ENCODE measurements around the gene ST6GALNAC4.

The ST6GALNAC4 gene, protein sequence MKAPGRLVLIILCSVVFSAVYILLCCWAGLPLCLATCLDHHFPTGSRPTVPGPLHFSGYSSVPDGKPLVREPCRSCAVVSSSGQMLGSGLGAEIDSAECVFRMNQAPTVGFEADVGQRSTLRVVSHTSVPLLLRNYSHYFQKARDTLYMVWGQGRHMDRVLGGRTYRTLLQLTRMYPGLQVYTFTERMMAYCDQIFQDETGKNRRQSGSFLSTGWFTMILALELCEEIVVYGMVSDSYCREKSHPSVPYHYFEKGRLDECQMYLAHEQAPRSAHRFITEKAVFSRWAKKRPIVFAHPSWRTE

DNA sequence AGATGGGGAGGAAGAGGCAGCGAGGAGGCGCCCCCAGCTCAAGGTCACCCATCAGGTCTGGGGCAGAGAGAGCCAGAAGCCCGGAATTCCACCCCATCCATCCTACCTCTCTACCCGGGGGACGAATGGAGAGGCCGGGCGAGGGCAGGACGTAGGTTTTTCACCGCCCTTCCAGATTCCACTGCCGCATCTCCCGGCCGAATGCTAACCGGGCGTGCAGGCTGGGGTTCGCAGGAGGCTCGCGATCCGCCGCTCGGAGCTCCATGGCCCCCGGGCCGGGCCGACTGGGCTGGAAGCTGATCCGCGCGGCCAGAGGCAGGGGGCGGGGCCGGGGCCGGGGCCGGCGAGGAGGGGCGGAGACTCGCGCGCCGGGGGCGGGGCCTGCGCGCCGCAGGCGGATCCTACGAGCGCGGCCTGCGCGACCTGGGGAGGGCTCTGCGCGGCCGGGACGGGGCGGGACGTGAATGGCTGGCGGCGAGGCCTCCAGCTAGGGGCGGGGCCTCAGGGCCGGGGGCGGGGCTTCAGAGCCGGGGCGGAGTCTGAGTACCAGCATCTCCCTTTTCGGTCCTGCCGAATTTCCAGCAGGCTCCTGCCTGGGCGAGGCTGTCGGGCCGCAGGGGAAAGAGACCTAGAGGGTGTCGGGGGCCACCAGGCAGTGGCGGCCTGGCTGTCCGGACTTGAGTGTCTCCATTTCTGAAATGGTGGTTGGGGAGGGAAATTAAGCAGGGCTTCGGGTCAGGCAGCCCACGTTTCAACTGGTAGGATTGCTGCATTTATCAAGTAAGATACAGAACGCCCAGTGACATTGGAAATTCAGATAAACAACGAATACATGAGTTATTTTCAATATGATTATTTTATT, at the start of gene ST6GALNAC4:
TSS of gene ST6GALNAC4 (minus strand) at position 322 of the 862 bp plus-strand sequence. CDS start 622 bp downstream, outside the sequence.
- DNase-seq: peak; percentile 94 to 96

DNA sequence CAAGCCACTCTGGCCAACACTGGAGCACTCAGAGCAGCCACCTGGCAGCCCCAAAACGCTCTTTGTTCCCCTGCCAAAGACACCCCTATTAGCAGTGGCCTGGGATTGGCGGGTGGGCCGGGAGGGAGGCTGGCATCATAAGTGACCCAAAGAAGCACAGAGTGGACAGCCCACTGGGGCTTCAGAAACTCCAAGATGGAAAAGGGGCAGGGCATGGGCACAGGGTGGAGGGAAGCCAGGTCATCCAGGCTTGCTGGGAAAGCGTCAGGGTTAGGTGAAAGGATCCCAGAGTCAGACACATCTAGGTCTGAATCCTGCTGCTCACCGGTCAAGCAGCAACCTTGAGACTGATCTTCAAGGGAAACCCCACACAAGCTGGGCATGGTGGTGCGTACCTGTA, 49.1 kb upstream of the ST6GALNAC4 start:
- DNase-seq: no peak

DNA sequence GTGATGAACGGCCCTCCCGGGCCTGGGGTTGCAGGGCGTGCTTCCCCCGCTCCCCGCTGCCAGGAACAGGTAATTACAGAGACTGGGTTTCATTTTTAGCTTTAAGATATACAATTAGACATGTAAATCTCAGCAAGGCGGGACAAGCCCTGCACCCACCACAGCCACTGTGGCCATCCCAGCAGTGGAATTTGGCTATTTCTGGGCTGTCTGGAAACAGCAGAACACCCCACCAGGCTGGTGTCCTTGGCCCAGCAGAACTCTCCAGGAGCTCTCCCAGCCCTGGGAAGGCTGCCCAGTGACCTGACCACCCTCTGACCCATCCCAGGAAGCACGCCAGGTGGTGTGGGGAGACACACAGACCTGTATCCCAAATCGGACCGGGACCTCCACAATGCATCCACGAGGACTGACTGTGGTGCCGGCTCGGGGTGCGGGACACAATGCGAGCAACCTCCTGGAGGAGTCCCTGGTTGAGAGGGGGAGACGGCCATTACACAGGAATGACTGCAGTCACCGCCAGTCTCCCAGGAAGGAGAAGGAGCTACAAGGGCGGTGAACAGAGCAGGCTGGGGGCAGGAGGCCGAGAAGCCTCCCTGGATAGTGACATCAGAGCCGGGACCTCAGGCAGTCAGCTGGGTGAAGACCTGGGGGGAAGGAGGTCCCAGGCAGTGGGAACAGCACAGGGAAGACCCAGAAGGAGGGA, 46.7 kb upstream of the ST6GALNAC4 start:
- DNase-seq: no peak

DNA sequence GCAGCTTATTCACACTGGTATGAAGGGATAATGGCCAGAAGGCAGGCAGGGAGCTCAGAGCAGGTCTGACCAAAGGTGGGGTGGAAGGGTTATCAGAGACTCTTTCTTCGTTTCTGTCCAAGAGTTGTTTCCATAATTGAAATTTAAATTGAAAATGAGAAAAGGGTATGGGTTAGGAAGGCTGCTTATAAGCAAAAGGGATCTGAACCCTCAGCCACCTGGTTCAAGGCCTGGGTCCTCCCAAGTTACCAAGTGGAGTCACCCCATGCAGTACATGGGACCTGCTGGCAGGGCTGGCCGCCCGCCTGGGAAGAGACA, 46.2 kb upstream of the ST6GALNAC4 start:
- no peak for DNase-seq

DNA sequence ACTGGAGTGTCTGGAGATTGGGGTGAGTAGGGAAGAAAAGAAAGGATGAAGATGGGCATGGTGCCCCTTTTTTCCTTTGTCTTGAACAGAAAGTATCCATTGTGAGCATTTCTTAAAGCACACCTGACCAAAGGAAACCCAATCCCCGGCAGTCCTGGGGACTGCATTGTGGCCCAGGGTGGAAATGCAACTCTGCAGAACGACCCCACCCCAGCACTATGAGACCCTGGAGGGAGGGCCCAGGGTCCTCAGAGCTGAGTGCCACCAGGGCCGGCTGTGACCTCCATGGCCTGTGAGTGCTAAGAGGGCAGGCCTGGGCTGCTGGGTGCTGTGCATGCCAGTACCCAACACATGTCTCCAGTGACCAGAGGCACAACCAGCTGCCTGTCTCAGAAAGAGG, 45.4 kb upstream of the ST6GALNAC4 start:
- DNase-seq: no peak

DNA sequence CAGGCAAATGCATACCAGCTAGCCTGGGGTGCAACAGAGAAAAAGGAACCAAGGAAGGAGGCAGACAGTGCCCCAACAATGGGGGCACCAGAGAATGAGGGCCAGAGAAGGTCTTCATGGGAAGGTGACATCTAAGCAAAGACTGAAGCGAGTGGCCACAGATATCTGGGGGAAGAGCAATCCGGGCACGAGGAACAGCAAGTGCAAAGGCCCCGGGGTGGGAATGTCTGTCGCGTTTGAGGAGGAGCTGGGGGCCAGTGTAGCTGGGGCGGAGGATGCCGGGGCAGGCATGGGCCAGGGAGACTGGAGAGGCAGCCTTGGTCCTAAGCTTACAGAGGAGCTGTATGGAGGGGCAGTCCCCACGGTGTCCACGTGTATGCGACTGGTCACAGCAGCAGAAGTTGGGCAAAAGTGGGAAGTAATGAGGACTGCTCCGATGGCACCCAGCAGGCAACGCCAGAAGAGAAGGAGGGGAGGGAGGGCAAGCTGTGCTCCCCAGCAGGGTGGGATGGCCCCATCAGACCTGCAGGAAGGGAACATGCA, 44.8 kb upstream of the ST6GALNAC4 start:
- DNase-seq: no peak

DNA sequence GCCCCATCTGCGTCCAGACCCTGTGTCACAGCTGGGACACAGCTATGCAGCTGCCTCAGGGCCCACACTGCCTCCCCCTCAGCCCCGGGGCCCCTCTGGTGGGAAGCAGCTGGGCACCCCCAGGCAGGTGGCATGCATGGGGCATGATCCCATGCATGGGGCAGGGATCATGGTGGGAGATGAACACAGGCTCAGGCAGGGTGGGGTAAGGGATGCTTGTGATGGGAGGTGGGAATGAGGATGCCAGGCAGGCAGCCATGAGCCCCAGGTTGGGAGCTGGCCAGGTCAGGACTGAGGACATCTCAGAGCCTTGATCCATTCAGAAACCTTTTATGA, 44.3 kb upstream of the ST6GALNAC4 start:
- DNase-seq: no peak

DNA sequence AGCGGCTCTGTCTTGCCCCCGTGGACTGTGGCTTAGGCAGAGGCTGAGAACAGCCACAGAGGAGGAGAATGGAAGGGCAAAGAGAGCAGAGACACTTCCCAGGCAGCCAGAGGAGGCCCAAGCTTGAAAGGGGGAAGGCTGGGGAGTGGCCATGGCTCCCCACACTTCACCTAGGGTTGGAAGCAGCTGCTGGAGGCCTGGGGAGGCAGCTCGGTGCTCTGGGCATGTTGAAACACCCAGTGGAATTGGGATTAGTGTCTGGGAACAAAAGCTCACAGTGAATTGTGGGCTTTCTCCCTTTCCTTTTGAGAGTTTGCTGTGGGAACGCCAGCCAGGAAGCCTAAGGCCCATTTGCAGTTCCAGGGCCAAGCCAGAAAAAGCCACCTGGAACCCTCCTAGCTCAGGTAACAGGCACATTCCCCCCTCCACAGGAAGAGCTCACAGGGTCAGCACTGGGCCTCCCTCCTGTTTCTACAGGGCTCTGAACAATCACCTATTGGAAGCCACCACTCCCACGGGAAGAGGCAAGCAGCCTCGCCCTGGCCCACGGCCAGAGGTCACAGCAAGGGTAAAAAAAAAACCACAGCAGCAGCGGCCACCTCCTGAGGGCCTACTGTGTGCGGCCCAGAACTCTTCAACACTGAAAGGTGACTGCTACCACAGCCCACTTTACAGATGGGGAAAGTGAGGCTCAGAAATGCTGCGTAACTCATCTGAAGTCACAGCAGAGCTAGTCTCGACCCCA, 43.7 kb upstream of the ST6GALNAC4 start:
- no peak for DNase-seq

DNA sequence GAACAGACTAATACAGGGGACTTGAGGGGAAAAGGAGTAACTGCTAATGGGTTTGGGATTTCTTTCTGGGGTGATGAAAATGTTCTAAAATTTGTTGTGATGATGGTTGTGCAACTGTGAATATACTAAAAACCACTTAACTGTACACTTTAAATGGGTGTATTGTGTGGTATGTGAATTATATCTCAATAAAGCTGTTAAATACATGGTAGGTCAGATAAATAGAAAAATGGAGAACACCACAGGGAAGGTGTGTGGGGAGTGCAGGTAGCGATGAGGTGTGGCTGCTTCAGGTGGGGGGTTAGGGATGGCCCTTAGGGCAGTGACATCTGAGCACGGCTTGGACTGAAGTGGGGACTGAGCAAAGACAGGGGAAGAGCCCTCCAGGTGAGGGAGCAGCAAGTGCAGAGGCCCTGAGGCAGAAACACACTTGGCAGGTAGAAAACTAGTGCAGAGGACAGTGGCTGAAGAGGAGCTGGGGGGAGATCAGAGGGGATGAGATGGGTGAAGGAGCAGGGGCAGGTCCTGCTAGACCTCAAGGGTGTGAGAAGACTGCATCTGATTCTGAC, 43.1 kb upstream of the ST6GALNAC4 start:
- no peak for DNase-seq

DNA sequence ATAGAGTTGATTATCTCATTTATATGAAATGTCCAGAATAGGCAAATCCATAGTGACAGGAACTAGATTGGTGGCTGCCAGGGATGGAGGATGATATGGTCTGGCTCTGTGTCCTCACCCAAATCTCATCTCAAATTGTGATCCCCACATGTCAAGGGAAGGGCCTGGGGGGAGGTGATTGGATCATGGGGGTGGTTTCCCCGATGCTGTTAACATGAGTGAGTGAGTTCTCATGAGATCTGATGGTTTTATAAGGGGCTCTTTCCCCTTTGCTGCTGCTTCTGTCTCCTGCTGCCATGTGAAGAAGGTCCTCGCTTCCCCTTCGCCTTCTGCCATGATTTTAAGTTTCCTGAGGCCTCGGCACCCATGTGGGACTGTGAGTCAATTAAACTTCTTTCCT, 42.6 kb upstream of the ST6GALNAC4 start:
- no peak for DNase-seq

DNA sequence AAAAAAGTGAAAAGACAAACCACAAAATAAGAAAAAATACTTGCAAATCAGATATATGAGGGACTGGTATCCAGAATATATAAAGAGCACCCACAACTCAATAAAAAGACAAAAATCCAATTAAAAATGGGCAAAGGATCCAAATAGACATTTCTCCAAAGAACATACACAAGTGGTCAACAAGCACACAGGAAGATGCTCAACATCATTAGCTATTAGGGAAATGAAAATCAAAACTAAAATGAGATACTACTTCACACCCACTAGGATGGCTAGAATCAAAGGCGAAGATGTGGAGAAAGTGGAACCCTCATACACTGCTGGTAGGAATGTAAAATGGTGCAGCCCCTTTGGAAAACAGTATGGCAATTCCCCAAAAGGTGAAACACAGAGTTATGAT, 41.9 kb upstream of the ST6GALNAC4 start:
- DNase-seq: no peak

DNA sequence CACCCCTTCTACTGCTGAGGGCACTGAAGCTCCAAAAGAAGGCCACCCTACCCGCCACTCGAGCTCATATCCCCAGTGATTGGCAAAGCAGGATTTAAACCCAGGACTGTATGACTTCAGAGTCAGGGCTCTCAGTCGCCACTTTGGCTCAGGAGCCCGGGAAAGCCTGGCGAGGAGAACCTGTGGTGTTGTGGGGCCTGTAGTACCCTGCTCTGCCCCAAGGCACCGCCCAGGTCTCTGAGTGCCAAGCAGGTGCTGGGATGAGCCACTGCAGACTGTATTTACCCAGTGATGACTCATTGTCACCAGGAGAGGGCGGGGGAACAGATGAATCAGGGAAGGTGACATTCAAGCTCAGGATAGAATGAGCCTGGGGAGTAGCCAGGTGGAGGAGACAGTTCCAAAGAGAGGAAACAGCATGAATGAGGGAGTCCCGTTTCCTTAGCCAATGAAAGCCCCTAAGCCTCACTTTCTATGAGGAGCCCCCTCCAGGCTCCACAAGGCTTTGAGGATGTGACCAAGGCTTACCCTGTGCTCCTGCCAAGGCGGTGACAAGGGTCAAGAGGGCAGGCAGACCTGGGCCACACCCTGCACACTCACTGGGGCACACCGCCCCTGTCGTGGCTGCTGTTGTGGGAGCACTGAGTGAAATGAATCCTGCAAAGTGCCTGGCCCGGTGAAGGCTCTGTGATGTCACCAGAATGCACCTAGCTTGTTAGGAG, 38.6 kb upstream of the ST6GALNAC4 start:
- DNase-seq: peak; percentile 72 to 81

DNA sequence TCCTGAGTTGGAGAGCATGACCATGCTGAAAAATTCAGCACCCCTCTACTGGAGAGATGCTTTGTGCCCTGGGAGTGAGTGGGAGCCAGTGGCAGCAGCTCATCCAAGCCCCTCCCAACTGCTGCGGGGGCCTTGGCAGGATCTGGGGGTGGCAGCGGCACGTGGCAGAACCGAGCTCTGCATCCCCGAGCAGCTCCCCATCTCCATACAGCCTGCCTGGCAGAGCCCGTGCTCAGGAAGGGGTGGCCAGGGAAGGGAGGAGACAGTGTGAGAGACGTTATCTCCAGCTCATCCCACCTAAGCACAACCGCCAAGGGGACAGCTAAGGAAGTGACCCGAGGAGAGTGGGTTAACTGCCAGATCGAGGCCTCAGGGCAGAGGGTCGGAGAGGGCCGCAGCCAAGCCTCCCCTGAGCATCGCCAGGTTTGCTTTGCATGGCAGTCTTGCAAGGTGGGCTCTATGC, 38.0 kb upstream of the ST6GALNAC4 start:
- DNase-seq: no peak

DNA sequence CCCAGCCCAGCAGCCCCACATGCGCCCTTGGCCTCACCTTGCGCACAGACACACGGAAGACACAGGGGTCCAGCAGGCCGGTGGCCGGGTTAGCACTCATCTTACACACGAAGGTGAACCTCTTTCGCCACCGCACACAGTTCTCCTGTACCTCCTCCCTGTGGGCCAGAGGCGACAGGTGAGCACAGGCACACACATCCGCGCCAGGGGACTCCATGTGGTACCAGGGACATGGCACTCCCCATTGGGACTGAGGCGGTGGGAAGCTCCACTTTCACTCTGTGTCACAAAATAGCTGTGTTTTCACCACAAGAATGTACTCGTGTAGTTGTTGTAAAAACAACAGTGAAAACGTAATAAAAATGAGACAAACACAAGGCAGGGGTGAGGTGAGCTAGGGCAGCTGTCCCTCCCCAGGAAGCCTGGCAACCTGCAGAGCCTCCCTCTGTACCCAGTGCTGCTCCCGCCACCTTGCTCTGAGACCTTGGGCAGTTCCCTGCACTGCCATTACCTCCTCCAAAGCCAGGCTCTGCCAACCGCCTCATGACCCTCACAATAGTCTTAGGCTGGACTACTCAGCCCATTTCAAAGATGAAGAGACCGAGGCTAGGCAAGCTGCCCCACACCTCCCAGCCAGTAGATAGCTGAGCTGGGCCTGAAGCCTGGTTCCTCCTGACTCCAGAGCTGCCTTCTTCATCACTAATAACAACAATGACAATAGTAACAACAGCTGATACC, 37.1 kb upstream of the ST6GALNAC4 start:
- no peak for DNase-seq

DNA sequence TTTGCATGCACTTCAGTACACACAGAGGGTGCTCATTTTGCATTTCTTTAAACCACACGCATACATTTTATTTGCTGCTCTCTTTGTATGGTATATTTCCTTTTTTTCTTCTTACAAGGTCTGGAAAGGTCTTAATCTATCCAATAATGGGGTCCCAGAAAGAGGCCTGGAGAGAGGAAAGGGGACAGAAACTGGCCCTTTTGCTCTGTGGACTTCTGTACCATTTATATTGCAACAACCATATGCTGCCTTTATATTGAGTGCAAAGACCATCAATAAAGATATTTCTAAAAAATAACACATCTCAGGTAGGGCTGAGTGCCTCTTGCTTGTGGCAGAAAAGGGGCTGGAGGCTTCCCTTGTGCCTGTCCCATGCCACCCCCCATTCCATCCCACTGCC, 36.3 kb upstream of the ST6GALNAC4 start:
- no peak for DNase-seq

DNA sequence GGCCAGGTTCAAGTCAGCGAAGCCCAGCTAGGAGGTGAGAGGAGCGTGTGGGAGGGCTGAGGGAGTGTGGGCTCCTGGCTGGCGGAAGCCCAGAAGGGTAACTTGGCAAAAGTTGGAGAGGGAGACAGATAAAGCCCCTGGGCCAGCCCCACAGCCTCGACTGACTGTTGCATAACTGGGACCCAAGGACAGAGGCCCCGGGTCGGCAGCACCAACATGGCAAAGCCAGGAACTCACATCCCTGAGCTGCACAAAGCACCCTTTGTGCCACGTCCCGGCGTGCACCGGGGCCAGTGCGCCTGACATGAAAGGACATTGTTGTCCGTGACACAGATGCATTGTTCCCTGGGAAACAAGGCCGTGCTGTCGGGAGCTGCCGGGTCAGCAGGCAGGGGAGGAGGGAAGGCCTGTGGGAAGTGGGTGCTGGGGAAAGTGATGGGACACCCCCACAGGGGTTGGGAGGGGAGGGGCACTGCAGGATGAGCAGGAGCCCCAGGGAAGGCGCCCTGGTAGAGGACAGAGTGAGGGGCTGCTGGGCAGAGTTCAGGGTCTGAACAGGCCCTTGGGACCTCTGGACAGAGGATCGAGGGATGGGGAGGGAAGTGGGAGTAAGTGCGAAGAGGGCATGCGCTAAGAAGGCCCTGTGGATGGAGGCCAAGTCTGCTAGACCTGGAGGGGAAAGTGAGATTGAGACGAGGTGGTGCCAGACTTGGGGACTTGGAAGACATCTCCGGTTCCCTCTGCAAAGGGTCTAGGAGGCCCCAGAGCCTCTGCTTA, 33.9 kb upstream of the ST6GALNAC4 start:
- DNase-seq: no peak

DNA sequence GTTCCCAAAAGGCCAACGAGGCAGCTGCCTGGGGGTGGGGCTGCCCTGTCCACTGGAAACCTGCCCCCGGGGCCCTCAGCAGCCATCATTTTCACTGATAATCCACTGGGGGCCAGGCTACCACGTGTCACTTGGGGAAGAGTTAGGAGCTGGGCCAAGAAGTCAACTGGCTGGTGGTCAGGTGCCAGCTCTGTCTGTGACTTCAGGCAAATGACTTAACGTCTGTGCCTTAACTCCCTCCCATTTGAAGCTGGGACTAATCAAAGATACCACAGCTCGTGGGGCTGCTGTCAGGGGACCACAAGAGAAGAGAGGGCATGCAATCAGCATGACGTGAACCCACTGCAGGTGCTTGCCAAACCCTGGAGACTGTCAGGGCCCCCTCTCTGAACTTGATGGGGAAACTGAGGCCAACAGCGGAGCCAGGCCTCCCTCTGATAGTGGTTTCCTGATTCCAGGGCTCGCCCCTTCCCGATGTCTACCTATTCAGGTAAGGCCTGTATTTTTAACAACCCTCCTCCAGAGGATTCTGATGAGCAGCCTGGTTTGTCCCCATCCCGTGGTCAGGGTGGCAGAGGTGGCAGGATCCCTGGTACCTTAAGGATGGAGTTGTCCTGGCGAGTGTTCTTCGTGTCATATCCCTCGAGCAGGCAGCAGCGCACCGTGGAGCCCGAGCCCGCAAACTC, 33.1 kb upstream of the ST6GALNAC4 start:
- no peak for DNase-seq

DNA sequence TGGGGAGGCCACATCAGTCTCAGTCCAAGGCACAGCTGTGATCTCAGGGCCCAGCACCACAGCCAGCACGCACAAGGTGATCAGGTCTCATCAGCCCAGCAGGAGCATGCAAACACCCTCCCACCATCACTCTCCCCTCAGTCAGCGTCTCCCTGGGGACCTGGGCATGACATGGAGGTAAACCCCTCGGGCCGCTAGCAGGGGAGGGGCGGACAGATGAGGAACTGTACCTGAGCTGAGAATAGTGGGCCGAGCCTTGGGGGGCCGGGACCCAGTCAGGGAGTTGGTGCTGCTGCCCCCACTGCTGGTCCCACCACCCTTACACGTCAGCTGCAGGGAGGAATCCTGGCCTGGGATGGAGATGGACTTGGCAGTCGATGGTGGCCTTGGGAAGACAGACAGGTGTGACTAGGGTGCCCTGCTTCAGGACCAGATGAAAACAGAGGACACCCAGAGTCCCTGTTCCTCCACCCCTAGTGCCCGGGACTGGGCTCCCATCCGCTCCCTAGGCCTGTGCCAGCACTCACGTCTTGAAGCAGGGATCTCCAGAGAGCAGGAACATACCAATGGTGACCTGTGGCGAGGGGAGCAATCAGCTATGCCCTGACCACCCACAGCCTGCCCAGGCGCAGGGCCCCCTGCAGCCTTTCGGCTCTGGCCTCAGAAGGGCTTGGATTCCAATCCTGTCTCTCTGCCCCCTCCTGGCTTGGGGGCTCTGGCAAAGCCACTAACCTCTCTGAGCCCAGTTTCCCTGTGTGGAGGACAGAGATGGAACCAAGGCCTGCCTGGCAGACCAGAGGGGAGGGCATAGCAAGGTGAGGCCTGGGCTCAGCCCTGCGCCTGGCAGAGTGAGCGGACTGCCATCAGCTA, 31.2 kb upstream of the ST6GALNAC4 start:
- no peak for DNase-seq

DNA sequence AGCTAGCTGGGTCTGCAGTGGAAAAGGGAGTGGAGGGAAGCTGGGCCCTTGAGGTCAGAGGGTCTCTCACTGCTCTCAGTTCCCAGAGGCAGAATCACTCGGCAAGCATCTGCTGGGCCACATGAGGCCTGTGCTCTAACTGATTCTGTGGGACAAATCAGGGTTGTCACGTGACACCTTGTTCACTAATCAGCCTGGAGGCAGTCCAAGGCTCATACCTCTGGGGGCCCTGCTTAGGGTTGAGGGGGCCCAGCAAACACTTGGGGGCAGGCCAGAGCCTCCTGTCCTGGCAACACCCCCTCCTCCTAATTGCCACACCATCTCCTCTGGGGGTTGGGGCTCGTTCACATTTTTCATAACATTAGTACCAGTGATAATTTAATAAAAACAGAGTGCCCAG, 29.9 kb upstream of the ST6GALNAC4 start:
- no peak for DNase-seq

Measured in CD4-positive, alpha-beta T cell treated with Interferon alpha-2 for 1 hour (primary cell).